PC-3 (cell line): Measurements from ENCODE around the gene PDPN. TPM values are rescaled to one million over a fixed set of nuclear protein-coding genes. Genes with fewer than 3 reads are reported as not detected.

ENCODE experiments used
- ATAC-seq: fragments of 200-7000 bp; cut with Tn5 transposase; 2 replicates; pipeline ENCODE4 v1.9.1; 2020; ENCODE audit warnings: mild to moderate bottlenecking, moderate library complexity
- BruUV-seq: library from RNA; stranded (reverse); fragments of 400-500 nt; replicated peaks from 2 replicates; lab custom pipeline; 2021; lab: Mats Ljungman, UMichigan
- CTCF ChIA-PET: fragments of 300-600 bp; sonication (Branson Sonifier 250); formaldehyde crosslinking; loops from one replicate; lab custom pipeline; 2022; ENCODE audit warnings: antibody characterized with exemption; lab: Charles Lee
- POLR2A ChIA-PET: fragments of 300-600 bp; sonication (Branson Sonifier 250); formaldehyde crosslinking; loops from one replicate; lab custom pipeline; 2022; ENCODE audit warnings: antibody characterized with exemption; ENCODE audit not compliant: unreplicated experiment; lab: Charles Lee
- DNase-seq: peaks from one replicate; pipeline ENCODE4 v3.0.0-alpha.2; 2015
- H2AFZ ChIP-seq: fragments of 300-600 bp; sonication (generic); 2 replicates; pipeline ENCODE4 v1.6.0; 2016; ENCODE audit warnings: antibody characterized with exemption, low read length
- H3F3A ChIP-seq: fragments of 300-600 bp; sonication (generic); one replicate; pipeline ENCODE4 v1.6.0; 2017; ENCODE audit warnings: antibody characterized with exemption, low read length, control low read depth, mild to moderate bottlenecking; ENCODE audit not compliant: unreplicated experiment
- H3K27ac ChIP-seq: fragments of 300-600 bp; sonication (generic); 2 replicates; pipeline ENCODE4 v1.5.1; 2016; ENCODE audit warnings: mild to moderate bottlenecking, low read length
- H3K27me3 ChIP-seq: fragments of 300-600 bp; sonication (generic); 2 replicates; pipeline ENCODE4 v1.6.1; 2016; ENCODE audit warnings: low read length, mixed read lengths
- H3K36me3 ChIP-seq: fragments of 300-600 bp; sonication (generic); 2 replicates; pipeline ENCODE4 v1.6.1; 2016; ENCODE audit warnings: low read depth, mixed run types, low read length, mixed read lengths
- H3K4me1 ChIP-seq: fragments of 300-600 bp; sonication (generic); 2 replicates; pipeline ENCODE4 v1.5.1; 2016; ENCODE audit warnings: low read length; ENCODE audit not compliant: insufficient read depth
- H3K4me2 ChIP-seq: fragments of 300-600 bp; sonication (generic); 2 replicates; pipeline ENCODE4 v1.6.0; 2016; ENCODE audit warnings: low read length
- H3K4me3 ChIP-seq: fragments of 300-600 bp; sonication (generic); 2 replicates; pipeline ENCODE4 v1.5.1; 2016; ENCODE audit warnings: mild to moderate bottlenecking, low read length, mixed read lengths
- H3K79me2 ChIP-seq: fragments of 300-600 bp; sonication (generic); 2 replicates; pipeline ENCODE4 v1.6.1; 2017; ENCODE audit warnings: low read length, mixed read lengths
- H3K9ac ChIP-seq: fragments of 300-600 bp; sonication (generic); 2 replicates; pipeline ENCODE4 v1.6.0; 2016; ENCODE audit warnings: mild to moderate bottlenecking, low read length
- H3K9me2 ChIP-seq: fragments of 300-600 bp; sonication (generic); replicated peaks from 2 replicates; pipeline ENCODE4 v1.6.1; 2016; ENCODE audit warnings: mixed run types, low read length, mixed read lengths
- H3K9me3 ChIP-seq: fragments of 300-600 bp; sonication (generic); 2 replicates; pipeline ENCODE4 v1.6.1; 2016; ENCODE audit warnings: low read length, mixed read lengths
- H4K20me1 ChIP-seq: fragments of 300-600 bp; sonication (generic); 2 replicates; pipeline ENCODE4 v1.6.1; 2016; ENCODE audit warnings: low read length, mixed read lengths
- EZH2 ChIP-seq: fragments of 300-600 bp; sonication (generic); IDR thresholded peaks from one replicate; pipeline ENCODE4 v1.6.1; 2017; ENCODE audit warnings: antibody characterized with exemption, mild to moderate bottlenecking, low read length; ENCODE audit not compliant: unreplicated experiment
- EZH2phosphoT487 ChIP-seq: fragments of 300-600 bp; sonication (generic); IDR thresholded peaks from 2 replicates; pipeline ENCODE4 v1.6.1; 2018; ENCODE audit warnings: mild to moderate bottlenecking, antibody characterized with exemption, low read length, borderline replicate concordance
- intact Hi-C: fragments of 100-400 bp; cut with micrococcal nuclease; formaldehyde crosslinking; loops from 2 replicates; pipeline ENCODE4 v1.9.0; 2023
- total RNA-seq: library from RNA; depleted of rRNA; stranded (reverse); fragments of >200 nt; gene quantifications from 2 replicates; pipeline ENCODE4 v1.2.3, GENCODE V29; 2014
- TF ChIP-seq, protein P1 (sequence below): fragments of 300-600 bp; sonication (generic); conservative IDR thresholded peaks from 2 replicates; pipeline ENCODE4 v1.5.1; 2017; ENCODE audit warnings: antibody characterized with exemption, low read depth, mild to moderate bottlenecking, low read length

The PDPN gene
- total RNA-seq, 1 experiment from 2014 or later: 0.47 TPM

DNA sequence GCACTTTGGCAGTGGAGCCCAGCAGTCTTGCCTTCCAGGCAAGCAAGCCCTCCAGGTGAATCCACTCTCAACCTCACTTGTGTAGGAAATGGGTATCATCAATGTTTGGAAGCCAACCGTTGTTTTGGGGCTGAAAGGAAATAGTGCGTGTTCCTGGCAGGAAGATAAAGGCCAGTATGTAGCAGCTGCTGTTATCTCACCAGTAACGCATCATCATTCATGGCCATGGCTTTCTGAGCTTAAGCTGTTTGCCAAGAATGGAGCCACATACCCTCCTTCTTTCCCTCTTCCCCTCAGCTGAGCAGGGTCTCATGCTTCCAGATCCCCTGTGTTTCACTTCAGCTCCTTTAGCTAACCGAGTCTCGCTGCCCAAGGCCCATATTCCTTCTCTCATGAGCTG lies 2.2 kb upstream of the PDPN start:
- Histone ChIP-seq H3K36me3 (no peaks in the 10 kb centered on the region), H3K4me2 (no peak overlapping the region), H3K4me1 (no peaks in the 10 kb centered on the region), H3K27me3 (peaks cover 78% of the 10 kb centered on the region), H3K79me2 (no peaks in the 10 kb centered on the region), H2AFZ (no peak overlapping the region), H3K9me3 (no peaks in the 10 kb centered on the region), H3K9me2 (no peaks in the 10 kb centered on the region), H3K4me3 (no peak overlapping the region), H3F3A (no peaks in the 10 kb centered on the region), H3K27ac (no peak overlapping the region), H3K9ac (no peak overlapping the region), H4K20me1 (no peaks in the 10 kb centered on the region)
- intact Hi-C loops: no loop called here
- DNase-seq (no peak), ATAC-seq (no peak)
- ChIA-PET CTCF (no interaction called here), POLR2A (no interaction called here)
- TF ChIP-seq, protein P1, sequence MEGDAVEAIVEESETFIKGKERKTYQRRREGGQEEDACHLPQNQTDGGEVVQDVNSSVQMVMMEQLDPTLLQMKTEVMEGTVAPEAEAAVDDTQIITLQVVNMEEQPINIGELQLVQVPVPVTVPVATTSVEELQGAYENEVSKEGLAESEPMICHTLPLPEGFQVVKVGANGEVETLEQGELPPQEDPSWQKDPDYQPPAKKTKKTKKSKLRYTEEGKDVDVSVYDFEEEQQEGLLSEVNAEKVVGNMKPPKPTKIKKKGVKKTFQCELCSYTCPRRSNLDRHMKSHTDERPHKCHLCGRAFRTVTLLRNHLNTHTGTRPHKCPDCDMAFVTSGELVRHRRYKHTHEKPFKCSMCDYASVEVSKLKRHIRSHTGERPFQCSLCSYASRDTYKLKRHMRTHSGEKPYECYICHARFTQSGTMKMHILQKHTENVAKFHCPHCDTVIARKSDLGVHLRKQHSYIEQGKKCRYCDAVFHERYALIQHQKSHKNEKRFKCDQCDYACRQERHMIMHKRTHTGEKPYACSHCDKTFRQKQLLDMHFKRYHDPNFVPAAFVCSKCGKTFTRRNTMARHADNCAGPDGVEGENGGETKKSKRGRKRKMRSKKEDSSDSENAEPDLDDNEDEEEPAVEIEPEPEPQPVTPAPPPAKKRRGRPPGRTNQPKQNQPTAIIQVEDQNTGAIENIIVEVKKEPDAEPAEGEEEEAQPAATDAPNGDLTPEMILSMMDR: no peak
- TF ChIP-seq EZH2phosphoT487 (no peak), EZH2 (no peak)
- no TSS peak for BruUV-seq

DNA sequence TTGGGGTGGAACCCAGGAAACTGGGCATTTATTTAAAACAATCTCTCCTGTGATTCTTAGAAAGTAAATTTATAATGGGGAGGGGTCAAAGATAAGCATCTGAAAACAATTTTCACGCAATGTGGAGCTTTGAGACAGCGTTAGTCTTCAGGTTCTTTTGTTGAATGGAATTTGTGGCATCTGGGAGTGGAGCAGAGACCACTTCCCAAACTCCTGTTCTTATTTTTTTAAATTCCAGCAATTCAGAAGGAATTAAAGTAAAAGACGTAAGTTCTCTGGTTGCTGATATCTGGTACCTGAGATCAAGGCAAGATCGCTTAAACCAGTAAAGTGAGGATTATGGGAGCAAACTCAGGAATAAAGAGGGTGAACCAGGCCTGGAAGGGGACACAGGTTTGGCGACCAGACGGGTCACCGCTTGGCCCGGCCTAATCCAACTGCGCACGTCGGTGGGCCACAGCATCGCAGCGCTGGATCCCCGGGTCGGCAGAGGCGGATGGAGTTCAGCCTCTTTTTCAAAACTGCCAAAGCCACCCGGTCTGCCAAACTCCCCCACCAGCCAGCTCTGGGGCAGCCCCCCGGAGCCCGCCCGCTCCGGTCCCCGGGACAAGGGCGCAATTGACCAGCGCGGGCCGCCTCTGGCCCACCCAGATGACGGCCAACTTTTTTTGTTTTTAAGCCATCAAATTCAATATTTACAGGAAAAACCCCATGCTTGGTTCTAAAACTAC lies 754 bp upstream of the PDPN start:
- ChIA-PET POLR2A (no interaction called here), CTCF (no interaction called here)
- H3K27ac ChIP-seq: no peak overlapping the region
- no peak for ATAC-seq
- no peaks in the 10 kb centered on the region for H3K4me1 ChIP-seq
- intact Hi-C loops: no loop called here
- H3F3A ChIP-seq: no peaks in the 10 kb centered on the region
- no peaks in the 10 kb centered on the region for H4K20me1 ChIP-seq
- H2AFZ ChIP-seq: no peak overlapping the region
- no peak for DNase-seq
- H3K9ac ChIP-seq: no peak overlapping the region
- no peak for TF ChIP-seq EZH2
- TF ChIP-seq, protein P1: no peak
- TF ChIP-seq EZH2phosphoT487: no peak
- no TSS peak for BruUV-seq
- no peaks in the 10 kb centered on the region for H3K36me3 ChIP-seq
- H3K9me3 ChIP-seq: no peaks in the 10 kb centered on the region
- H3K4me3 ChIP-seq: no peak overlapping the region
- no peak overlapping the region for H3K4me2 ChIP-seq
- H3K9me2 ChIP-seq: no peaks in the 10 kb centered on the region
- H3K27me3 ChIP-seq: peaks cover 64% of the 10 kb centered on the region
- no peaks in the 10 kb centered on the region for H3K79me2 ChIP-seq
